H7 (cell line): ENCODE data around the gene C4BPA. TPM values are rescaled to one million over a fixed set of nuclear protein-coding genes. Genes with fewer than 3 reads are reported as not detected.

ENCODE experiments used
- DNase-seq: peaks from one replicate; pipeline ENCODE4 v3.0.0; 2012
- H3K27me3 ChIP-seq: 2 replicates; pipeline ENCODE4 v1.6.0; 2011; ENCODE audit warnings: mild to moderate bottlenecking, low read length; ENCODE audit not compliant: control insufficient read depth, insufficient read depth
- H3K36me3 ChIP-seq: replicated peaks from 2 replicates; pipeline ENCODE4 v1.5.1; 2011; ENCODE audit warnings: low read length; ENCODE audit not compliant: control insufficient read depth, insufficient read depth
- H3K4me3 ChIP-seq: 2 replicates; pipeline ENCODE4 v1.5.1; 2011; ENCODE audit warnings: low read depth, mild to moderate bottlenecking, control low read depth, low read length, moderate library complexity; ENCODE audit not compliant: insufficient read depth
- total RNA-seq: library from RNA; depleted of rRNA; stranded (reverse); fragments of >200 nt; shearing (Covaris generic); gene quantifications from 2 replicates; pipeline ENCODE4 v1.2.3, GENCODE V29; 2014; rRNA removed

The C4BPA gene
- total RNA-seq, 1 experiment from 2014 or later, result not detected

GRCh38 chr1:207172321-207172720, 68.3 kb downstream of the C4BPA start:
- H3K36me3 ChIP-seq, result no peaks in the 10 kb centered on the region
- DNase-seq, result no peak
- no peak overlapping the region for H3K4me3 ChIP-seq
- no peaks in the 10 kb centered on the region for H3K27me3 ChIP-seq

- DNase-seq, result no peak
- H3K4me3 ChIP-seq, result no peak overlapping the region
- H3K36me3 ChIP-seq, result no peaks in the 10 kb centered on the region
- no peaks in the 10 kb centered on the region for H3K27me3 ChIP-seq
Measured at GRCh38 chr1:207172885-207173284, 68.9 kb downstream of the C4BPA start.

DNA sequence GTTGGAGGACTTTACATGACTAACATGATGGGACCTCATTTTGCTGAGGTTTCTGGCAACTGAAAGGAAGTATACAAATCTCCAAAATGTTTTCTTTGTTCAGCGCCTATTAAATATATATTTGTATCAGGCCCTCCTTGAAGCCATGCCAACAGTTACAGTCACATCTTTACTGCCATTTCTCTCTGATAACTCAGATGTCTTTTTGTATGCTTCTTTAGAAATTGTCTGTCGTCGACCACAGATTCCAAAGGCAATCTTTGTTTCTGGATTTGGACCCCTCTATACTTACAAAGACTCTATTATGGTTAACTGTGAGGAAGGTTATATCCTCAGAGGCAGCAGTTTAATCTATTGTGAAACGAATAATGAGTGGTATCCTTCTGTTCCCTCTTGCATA, 69.4 kb downstream of the C4BPA start:
- Histone ChIP-seq H3K4me3 (no peak overlapping the region), H3K36me3 (no peaks in the 10 kb centered on the region), H3K27me3 (no peaks in the 10 kb centered on the region)
- no peak for DNase-seq

GRCh38 chr1:207174913-207175312, 70.9 kb downstream of the C4BPA start:
- H3K4me3 ChIP-seq, result no peak overlapping the region
- no peaks in the 10 kb centered on the region for H3K36me3 ChIP-seq
- no peaks in the 10 kb centered on the region for H3K27me3 ChIP-seq
- DNase-seq, result no peak

GRCh38 chr1:207179036-207179435, 75.0 kb downstream of the C4BPA start:
- no peak for DNase-seq

DNA sequence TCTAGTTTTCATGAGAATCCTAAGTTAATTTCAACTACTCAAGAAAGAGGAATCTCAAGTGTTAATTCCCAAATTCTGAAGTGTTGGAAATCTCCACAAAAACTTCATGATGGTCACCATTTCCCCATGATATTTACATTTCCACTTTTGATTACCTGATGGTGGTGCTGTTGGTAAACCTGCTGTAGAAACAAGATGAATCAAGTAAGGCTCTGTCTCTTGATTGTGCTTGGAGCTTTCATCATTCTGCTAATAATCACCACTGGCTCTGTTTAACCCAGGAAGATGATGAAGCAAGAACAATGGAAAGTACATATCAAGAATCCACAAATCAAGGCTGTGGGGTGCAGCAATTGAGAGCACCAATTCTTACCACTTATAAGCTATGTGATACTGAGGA, 77.8 kb downstream of the C4BPA start:
- H3K4me3 ChIP-seq, result no peak overlapping the region
- H3K27me3 ChIP-seq, result no peaks in the 10 kb centered on the region
- no peak for DNase-seq
- H3K36me3 ChIP-seq, result no peaks in the 10 kb centered on the region

More at GRCh38 chr1:207179036-207179435, 75.0 kb downstream of the C4BPA start:
- Histone ChIP-seq H3K27me3 (no peaks in the 10 kb centered on the region), H3K36me3 (no peaks in the 10 kb centered on the region), H3K4me3 (no peak overlapping the region)

GRCh38 chr1:207186503-207186902, 82.5 kb downstream of the C4BPA start:
- DNase-seq, result no peak
- Histone ChIP-seq H3K27me3 (no peaks in the 10 kb centered on the region), H3K36me3 (no peaks in the 10 kb centered on the region), H3K4me3 (no peak overlapping the region)

GRCh38 chr1:207188901-207189300, 84.9 kb downstream of the C4BPA start:
- Histone ChIP-seq H3K36me3 (no peaks in the 10 kb centered on the region), H3K4me3 (no peak overlapping the region)
- DNase-seq, result no peak

DNA sequence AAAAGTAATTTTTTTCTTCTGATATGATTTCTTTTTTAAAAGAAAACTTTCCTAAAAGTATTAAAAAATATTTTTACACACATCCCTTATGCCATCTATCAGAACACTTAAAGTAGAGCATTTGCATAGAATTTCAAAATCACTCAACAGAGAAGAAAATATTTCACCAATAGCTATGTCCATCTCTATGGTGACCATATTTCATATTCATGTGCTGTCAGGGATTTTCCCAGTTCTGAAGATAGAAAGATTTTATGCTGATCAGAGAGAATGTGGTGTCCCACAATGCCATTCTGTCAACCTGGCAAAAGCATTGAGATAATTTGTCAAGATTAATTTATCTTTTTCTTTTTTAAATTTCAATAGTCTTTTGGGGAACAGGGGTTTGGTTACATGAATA, 87.0 kb downstream of the C4BPA start:
- H3K36me3 ChIP-seq, result no peaks in the 10 kb centered on the region
- H3K4me3 ChIP-seq, result no peak overlapping the region
- H3K27me3 ChIP-seq, result no peaks in the 10 kb centered on the region
- DNase-seq, result no peak

More at GRCh38 chr1:207188901-207189300, 84.9 kb downstream of the C4BPA start:
- no peaks in the 10 kb centered on the region for H3K27me3 ChIP-seq

- no peaks in the 10 kb centered on the region for H3K27me3 ChIP-seq
- no peak for DNase-seq
- no peak overlapping the region for H3K4me3 ChIP-seq
- no peaks in the 10 kb centered on the region for H3K36me3 ChIP-seq
Measured at GRCh38 chr1:207191776-207192175, 87.7 kb downstream of the C4BPA start.

DNA sequence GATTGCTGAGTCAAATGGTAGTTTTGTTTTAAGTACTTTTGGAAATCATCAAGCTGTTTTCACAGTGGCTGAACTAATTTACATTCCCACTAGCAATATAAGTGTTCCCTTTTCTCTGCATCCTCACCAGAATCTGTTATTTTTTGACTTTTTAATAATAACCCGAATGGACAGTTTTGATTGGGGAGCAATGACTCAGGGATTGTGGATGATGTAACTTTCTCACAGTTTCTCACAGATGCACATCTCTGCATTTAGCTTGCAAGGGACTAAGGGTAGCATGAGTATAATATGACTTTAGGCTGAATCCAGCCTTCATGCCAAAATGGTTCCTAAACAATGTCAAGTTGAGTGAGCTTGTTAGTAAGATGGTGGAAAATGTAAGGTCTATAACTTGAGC, 90.2 kb downstream of the C4BPA start:
- H3K4me3 ChIP-seq, result no peak overlapping the region
- no peaks in the 10 kb centered on the region for H3K36me3 ChIP-seq
- no peaks in the 10 kb centered on the region for H3K27me3 ChIP-seq
- DNase-seq, result no peak

Other genes with a start within 250 kb of the C4BPA start
- not detected in 2 replicates for gene IL20, start 238.6 kb upstream of the C4BPA start, total RNA-seq
- not detected in 2 replicates for gene IL24, start 206.8 kb upstream of the C4BPA start, total RNA-seq
- not detected in 2 replicates for gene FCMR, start 182.3 kb upstream of the C4BPA start, total RNA-seq
- gene PIGR, start 157.8 kb upstream of the C4BPA start, total RNA-seq, result 0.03 TPM in 1 of 2 replicates, not detected in the other
- not detected in 2 replicates for gene FCAMR, start 133.8 kb upstream of the C4BPA start, total RNA-seq
- 0.52 and 0.55 TPM in 2 replicates for gene C1orf116, start 71.5 kb upstream of the C4BPA start, total RNA-seq
- 19.2 and 22.5 TPM in 2 replicates for gene YOD1, start 53.0 kb upstream of the C4BPA start, total RNA-seq
- gene PFKFB2, start 51.0 kb upstream of the C4BPA start, total RNA-seq, result 12.7 and 16.6 TPM in 2 replicates
- gene C4BPB, start 15.4 kb upstream of the C4BPA start, total RNA-seq, result not detected in 2 replicates
- 15.8 and 30.5 TPM in 2 replicates for gene CD55, start 217.4 kb downstream of the C4BPA start, total RNA-seq